GM19397 (cell line): ENCODE data around the gene ALDH6A1.

Source experiments
- ATAC-seq: cut with Tn5 transposase; IDR thresholded peaks from one replicate; pipeline ENCODE4 v1.9.1; 2021; ENCODE audit warnings: mild to moderate bottlenecking, moderate library complexity; ENCODE audit not compliant: unreplicated experiment

Gene ALDH6A1

DNA sequence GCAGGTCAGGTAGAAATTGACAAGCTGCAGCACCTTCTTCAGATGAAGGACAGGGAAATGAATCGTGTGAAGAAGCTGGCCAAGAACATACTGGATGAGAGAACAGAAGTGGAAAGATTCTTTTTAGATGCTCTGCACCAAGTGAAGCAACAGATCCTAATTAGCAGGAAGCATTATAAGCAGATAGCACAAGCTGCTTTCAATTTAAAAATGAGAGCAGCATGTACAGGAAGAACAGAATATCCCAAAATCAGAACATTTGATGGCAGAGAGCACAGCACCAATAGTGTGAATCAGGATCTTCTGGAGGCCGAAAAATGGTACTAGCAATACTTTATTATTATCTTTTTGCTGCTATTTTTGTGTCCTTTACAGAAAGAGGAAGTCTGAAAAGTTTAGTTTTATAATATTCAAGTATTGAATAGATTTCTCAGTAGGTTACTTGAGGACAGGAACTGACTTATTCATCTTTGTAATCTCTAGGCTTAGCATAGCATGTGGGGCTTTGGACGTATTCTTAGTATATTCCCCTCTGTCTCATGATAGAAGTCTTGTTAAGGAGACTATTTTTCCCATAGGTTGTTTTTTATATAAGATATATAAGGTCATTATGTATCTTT lies 34.3 kb downstream of the ALDH6A1 start:
- ATAC-seq: no peak

- ATAC-seq: no peak
Observed at GRCh38 chr14:74048281-74048680, 36.0 kb downstream of the ALDH6A1 start.

- no peak for ATAC-seq
Observed at GRCh38 chr14:74045522-74045921, 38.7 kb downstream of the ALDH6A1 start.

GRCh38 chr14:74042296-74042695 lies 42.0 kb downstream of the ALDH6A1 start:
- ATAC-seq: no peak

- ATAC-seq: no peak
Observed at GRCh38 chr14:74038020-74038859, 46.0 kb downstream of the ALDH6A1 start.

GRCh38 chr14:74035556-74035955 lies 48.7 kb downstream of the ALDH6A1 start:
- no peak for ATAC-seq

- ATAC-seq: no peak
Observed at GRCh38 chr14:74034572-74034971, 49.7 kb downstream of the ALDH6A1 start.

GRCh38 chr14:74029136-74029535 lies 55.1 kb downstream of the ALDH6A1 start:
- no peak for ATAC-seq

DNA sequence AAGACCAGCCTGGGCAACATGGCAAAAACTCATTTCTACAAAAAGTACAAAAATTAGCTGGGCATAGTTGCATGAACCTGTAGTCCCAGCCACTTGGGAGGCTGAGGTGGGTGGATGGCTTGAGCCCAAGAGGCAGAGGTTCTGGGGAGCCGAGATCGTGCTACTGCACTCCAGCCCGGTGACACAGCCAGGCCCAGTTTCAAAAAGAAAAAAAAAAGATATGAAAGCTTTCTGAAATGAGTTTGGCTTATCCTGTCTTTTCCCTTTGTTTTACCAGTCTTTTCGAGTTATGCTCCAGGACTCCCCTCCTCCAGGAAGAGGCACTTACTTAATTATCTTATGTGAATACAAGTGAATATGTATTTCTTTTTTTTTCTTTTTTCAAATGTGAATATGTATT lies 61.9 kb downstream of the ALDH6A1 start:
- ATAC-seq: no peak

DNA sequence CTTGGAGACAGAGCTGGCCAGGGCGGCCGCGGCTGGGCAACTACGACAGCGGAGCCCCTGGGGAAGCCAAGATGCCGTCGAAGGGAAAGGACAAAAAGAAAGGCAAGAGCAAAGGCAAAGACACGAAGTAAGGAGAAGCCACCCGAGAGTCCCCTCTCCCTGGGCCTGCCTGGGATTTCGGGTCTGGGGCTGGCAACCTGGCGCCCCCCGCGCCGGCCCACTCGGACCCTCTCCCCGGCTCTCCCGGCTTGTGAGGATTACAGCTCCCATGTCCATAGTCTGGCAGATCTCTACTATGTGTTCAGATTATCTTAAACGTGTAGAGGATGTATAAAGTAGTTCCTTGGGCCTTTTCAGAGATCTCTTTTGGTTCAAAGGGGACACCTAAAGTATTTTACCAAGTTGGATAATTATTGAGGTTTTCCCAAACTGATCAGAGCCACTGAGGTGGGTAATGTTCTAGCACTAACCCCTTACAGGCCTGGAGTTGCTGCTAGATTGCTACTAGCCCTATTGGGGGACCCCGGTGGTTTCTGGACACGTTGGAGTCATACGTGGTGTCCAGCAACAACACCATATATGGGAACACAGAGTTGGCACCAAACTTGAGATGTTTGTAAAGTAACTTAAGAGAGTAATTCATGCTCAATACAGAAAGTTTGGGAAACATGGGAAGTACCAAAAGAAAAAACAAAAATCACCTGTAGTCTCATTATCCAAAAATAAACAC lies 64.7 kb downstream of the ALDH6A1 start:
- no peak for ATAC-seq

- peak; percentile 91 for ATAC-seq
Observed at GRCh38 chr14:74018586-74019407, 65.5 kb downstream of the ALDH6A1 start, which contains the start of the genes BBOF1 and ENTPD5. Gene BBOF1, plus strand, starts transcription at chr14:74019349. Its CDS starts 130 bp downstream, at chr14:74019479. Gene ENTPD5, minus strand, starts transcription at chr14:74019288. Its CDS starts 31,186 bp downstream, at chr14:73988102.

DNA sequence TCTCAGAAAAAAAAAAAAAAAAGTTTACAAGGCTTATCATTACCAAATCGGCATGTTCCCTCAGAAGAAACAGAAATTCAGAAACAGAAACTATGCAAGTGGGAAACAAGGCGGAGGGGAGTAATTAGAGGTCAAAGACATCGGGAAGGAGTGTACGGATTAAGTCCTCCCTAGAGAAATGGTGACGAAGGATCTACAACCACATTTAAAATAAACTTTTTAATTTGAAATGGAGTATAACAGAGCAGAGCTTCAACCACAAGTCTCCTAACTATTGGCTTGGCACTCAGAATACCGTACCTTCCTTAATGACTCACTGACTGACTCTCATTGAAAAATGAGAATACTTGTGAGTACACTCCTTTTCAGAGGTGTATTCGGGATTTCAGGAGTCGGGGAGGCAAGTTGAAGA lies 66.1 kb downstream of the ALDH6A1 start:
- no peak for ATAC-seq

- no peak for ATAC-seq
Observed at GRCh38 chr14:74015963-74016362, 68.3 kb downstream of the ALDH6A1 start.

DNA sequence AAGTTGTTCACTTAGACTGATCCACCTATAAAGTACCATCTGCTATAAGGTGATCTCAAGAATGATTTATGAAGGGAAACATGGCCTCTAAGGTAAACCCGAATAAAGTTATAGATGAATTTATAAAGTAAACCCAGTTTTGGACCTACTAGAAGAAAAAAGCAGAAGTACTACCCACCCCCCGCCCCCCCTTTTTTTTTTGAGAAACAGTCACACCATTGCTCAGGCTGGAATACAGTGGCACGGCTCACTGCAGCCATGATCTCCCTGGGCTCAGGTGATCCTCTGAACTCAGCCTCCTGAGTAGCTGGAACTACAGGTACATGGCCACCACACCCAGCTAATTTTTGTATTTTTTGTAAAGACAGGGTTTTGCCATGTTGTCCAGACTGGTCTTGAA lies 69.1 kb downstream of the ALDH6A1 start:
- ATAC-seq: no peak

DNA sequence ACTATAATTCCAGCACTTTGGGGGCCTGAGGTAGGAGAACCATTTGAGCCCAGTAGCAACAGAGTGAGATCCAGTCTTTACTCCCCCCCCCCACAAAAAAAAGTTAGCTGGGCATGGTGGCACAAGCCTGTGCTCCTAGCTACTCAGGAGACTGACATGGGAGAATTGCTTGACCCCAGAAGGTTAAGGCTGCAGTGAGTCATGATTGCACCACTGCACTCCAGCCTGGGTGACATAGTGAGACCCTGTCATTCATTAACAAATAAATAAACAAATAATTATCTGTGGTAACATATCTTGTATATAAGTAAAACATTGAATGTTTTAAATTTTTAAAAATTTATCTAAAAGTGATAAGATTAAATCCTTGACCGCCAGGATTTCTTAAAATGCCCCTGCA lies 70.0 kb downstream of the ALDH6A1 start:
- ATAC-seq: no peak

DNA sequence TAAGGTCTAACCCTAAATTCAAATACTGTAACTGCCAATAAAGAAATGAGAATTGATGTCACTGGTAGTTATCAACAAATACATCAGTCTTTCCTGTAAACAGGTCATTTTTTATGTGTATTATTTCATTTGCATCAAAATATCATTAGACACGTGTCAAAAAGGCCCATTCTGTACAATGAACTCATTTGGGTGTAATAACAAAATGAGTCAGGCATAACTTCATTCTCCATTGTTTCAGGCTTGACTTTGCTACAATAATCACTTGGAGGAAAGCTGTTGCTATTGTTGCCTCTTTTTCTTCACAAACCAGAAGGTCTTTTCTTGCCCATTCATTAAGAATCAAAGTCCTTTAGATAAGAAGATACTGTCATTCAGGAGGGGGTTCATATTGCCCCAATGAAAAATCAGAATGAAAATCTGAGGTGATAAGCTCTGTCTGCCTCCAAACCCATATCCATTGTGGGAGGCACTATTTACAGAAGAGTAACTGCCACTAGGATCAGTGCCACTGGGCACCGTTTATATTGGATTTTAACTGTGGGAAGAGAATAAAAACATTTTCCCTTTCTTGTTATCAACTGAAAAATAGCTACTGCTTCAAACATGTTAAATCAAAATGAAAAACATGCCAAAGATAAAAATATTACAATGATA lies 75.3 kb downstream of the ALDH6A1 start:
- ATAC-seq: no peak
